Stomach smooth muscle (tissue), 2 donors: ENCODE measurements around the gene FAXC.

ENCODE experiments used
- H3K27ac ChIP-seq: one replicate; pipeline ENCODE4 v1.7.0; 2013; ENCODE audit warnings: mild to moderate bottlenecking, low read length, inconsistent platforms
- H3K27me3 ChIP-seq, 2 donors: one replicate each; pipeline ENCODE4 v1.7.0; 2013; ENCODE audit warnings: low read length in 2 of 2; ENCODE audit not compliant: insufficient read depth in 2 of 2, control insufficient read depth in 1 of 2
- H3K36me3 ChIP-seq, 2 donors: one replicate each; pipeline ENCODE4 v1.7.0; 2013; ENCODE audit warnings: low read length in 2 of 2; ENCODE audit not compliant: control insufficient read depth in 2 of 2, insufficient read depth in 2 of 2
- H3K4me1 ChIP-seq: one replicate; pipeline ENCODE4 v1.7.0; 2013; ENCODE audit warnings: low read length; ENCODE audit not compliant: control insufficient read depth, insufficient read depth
- H3K4me3 ChIP-seq, 2 donors: one replicate each; pipeline ENCODE4 v1.7.0; 2013; ENCODE audit warnings: low read length in 2 of 2
- H3K9ac ChIP-seq, 2 donors: one replicate each; pipeline ENCODE4 v1.7.0; 2013; ENCODE audit warnings: low read length in 2 of 2, mild to moderate bottlenecking in 1 of 2
- H3K9me3 ChIP-seq, 2 donors: one replicate each; pipeline ENCODE4 v1.7.0; 2013; ENCODE audit warnings: low read length in 2 of 2; ENCODE audit not compliant: control insufficient read depth in 2 of 2
- donor health status: healthy.
- donor health status: Pancreatic carcinoma.

The FAXC gene

GRCh38 chr6:99309557-99309956 lies 39.9 kb downstream of the FAXC start:
- H3K9me3 ChIP-seq = no peaks in the 10 kb centered on the region
- H3K4me1 ChIP-seq = no peaks in the 10 kb centered on the region
- no peak overlapping the region for H3K9ac ChIP-seq
- no peaks in the 10 kb centered on the region for H3K27me3 ChIP-seq
- H3K27ac ChIP-seq = no peak overlapping the region
- H3K4me3 ChIP-seq = no peak overlapping the region
- H3K36me3 ChIP-seq = peaks cover 12 to 14% of the 10 kb centered on the region in 2 donors

GRCh38 chr6:99308788-99309187 lies 40.7 kb downstream of the FAXC start:
- Histone ChIP-seq H3K27me3 (no peaks in the 10 kb centered on the region), H3K36me3 (peaks cover 12 to 14% of the 10 kb centered on the region in 2 donors), H3K27ac (no peak overlapping the region), H3K9ac (no peak overlapping the region), H3K4me3 (no peak overlapping the region), H3K4me1 (no peaks in the 10 kb centered on the region), H3K9me3 (no peaks in the 10 kb centered on the region)

DNA sequence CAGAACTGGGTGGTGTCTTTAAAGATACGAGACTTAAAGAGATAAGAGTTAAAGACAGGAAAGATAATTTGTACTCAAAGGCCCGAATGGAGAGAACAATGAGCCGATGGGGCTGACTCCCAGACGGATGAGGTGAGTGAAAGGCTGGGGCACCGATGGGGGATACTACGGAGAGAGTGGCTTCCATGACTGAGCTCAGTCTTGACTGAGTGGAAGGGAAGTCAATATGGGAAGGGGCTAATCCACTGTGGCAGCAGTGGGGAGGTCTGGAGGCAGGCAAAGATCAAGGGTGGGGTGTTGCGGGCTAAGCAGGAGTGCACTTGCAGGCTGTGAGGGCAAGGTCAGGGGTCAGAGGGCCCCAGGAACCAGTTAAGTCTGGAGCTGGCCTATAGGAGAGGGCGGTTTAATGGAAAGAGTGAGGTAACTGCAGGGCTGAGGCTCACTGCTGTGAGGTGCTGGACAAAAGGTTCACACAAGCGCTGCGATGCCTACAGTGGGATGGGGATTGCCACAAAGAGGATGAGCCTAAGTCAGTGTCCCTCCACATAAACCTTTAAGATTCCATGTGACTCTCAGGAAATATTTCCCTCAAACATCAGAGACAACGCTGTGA lies 42.1 kb downstream of the FAXC start:
- Histone ChIP-seq H3K27me3 (no peaks in the 10 kb centered on the region), H3K27ac (no peak overlapping the region), H3K9ac (no peak overlapping the region), H3K4me1 (no peaks in the 10 kb centered on the region), H3K4me3 (no peak overlapping the region), H3K36me3 (peaks cover 14 to 15% of the 10 kb centered on the region in 2 donors), H3K9me3 (no peaks in the 10 kb centered on the region)

- Histone ChIP-seq H3K27ac (no peak overlapping the region), H3K36me3 (peaks cover 10 to 12% of the 10 kb centered on the region in 2 donors), H3K9me3 (no peaks in the 10 kb centered on the region), H3K4me3 (no peak overlapping the region), H3K27me3 (no peaks in the 10 kb centered on the region), H3K9ac (no peak overlapping the region), H3K4me1 (peaks cover 2% of the 10 kb centered on the region)
Measured at GRCh38 chr6:99306341-99306740, 43.1 kb downstream of the FAXC start.

DNA sequence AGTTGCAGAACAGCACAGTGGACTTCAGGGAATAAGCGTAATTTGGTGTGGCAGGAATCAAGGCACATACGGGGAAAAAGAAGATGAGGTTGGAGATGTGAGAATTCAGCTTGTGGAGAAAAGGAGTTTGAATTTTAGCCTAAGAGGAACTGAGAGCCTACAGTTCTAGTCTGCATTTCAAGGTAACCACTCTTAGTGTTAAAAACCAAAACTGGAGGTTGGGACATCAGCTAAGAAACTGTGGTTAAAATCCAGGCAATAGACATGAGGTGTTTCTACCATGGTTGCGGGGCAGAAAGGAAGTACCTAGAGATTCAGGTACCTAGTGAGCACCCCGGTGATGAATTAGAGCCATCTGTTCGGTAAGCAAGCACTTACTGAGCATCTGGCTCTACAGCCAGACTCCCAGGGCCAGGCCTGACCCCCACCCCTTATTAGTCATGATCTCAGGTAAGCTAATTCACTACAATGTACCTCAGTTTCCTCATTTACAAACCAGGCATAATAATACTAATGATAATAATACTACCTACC lies 44.4 kb downstream of the FAXC start:
- Histone ChIP-seq H3K36me3 (peaks cover 10 to 12% of the 10 kb centered on the region in 2 donors), H3K4me3 (no peak overlapping the region), H3K9ac (no peak overlapping the region), H3K4me1 (peaks cover 2% of the 10 kb centered on the region), H3K27ac (no peak overlapping the region), H3K9me3 (no peaks in the 10 kb centered on the region), H3K27me3 (no peaks in the 10 kb centered on the region)

DNA sequence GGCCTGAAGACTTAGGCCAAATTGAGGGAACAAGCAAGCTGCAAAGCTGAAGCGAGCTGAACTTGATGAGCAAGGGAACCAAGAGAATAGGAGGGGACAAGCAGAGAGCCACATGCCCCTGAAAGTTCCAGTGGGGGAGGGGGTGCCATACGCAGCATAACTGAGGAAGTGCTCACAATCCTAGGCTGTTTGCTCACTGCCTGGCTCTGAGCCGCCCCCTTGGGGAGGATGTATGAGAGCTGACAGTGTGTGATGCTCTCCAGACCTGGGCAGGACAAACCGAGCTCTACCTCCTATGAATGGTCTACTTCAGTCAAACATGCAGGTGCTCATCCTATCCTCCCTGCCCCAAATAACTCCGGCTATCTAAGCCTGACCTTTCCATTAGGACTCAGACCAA lies 52.1 kb downstream of the FAXC start:
- no peak overlapping the region for H3K9ac ChIP-seq
- no peaks in the 10 kb centered on the region for H3K27me3 ChIP-seq
- peaks cover 2% of the 10 kb centered on the region for H3K4me1 ChIP-seq
- H3K36me3 ChIP-seq = peaks cover 0 to 8% of the 10 kb centered on the region in 2 donors
- H3K27ac ChIP-seq = no peak overlapping the region
- no peak overlapping the region for H3K4me3 ChIP-seq
- no peaks in the 10 kb centered on the region for H3K9me3 ChIP-seq

DNA sequence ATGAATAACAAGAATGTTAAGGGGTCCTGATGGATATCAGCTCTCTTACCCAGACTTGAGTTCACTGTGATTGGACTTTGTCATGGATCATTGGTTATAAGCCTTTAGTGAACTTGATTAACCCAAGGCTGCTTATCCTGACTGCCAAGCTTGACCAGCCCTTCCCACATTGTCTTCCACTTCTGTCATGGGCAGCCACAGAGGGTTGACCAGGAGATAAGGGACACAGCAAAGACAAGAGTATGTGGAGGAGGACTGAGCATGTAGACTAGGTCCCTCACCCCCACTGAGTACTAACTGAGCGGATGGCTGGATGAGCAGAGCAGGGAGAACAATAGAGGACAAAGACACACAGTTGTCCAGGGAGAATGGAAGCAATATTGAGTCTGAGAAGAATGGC lies 52.5 kb downstream of the FAXC start:
- H3K36me3 ChIP-seq = peaks cover 0 to 11% of the 10 kb centered on the region in 2 donors
- peaks cover 2% of the 10 kb centered on the region for H3K4me1 ChIP-seq
- no peaks in the 10 kb centered on the region for H3K9me3 ChIP-seq
- no peak overlapping the region for H3K4me3 ChIP-seq
- no peaks in the 10 kb centered on the region for H3K27me3 ChIP-seq
- no peak overlapping the region for H3K27ac ChIP-seq
- H3K9ac ChIP-seq = no peak overlapping the region

DNA sequence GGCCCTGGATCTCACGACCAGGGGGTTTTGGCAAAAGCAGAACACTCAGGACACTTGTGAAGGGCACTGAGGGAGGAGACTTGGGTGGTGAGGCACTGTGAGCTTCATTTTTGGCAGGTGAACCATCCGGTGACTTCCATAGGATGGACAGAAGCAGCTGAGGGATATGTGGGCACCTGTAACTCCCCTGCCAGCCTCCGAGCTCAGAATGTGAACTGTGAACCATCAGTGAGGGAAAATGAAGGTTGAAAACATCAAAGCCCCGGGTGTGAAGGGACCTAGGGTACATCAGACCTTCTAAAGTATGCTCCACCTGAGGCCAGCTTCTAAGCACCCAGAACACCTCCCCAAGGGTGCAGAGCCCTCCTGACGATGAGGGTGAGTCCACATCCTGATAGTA lies 53.2 kb downstream of the FAXC start:
- H3K9me3 ChIP-seq = no peaks in the 10 kb centered on the region
- H3K27me3 ChIP-seq = no peaks in the 10 kb centered on the region
- peaks cover 5 to 15% of the 10 kb centered on the region in 2 donors for H3K36me3 ChIP-seq
- no peaks in the 10 kb centered on the region for H3K4me1 ChIP-seq
- no peak overlapping the region for H3K4me3 ChIP-seq
- H3K9ac ChIP-seq = no peak overlapping the region
- H3K27ac ChIP-seq = no peak overlapping the region

GRCh38 chr6:99295276-99295675 lies 54.2 kb downstream of the FAXC start:
- no peak overlapping the region for H3K4me3 ChIP-seq
- no peaks in the 10 kb centered on the region for H3K27me3 ChIP-seq
- peaks cover 9 to 17% of the 10 kb centered on the region in 2 donors for H3K36me3 ChIP-seq
- H3K9ac ChIP-seq = no peak overlapping the region
- H3K4me1 ChIP-seq = no peaks in the 10 kb centered on the region
- H3K27ac ChIP-seq = no peak overlapping the region
- no peaks in the 10 kb centered on the region for H3K9me3 ChIP-seq

GRCh38 chr6:99294786-99295185 lies 54.7 kb downstream of the FAXC start:
- no peaks in the 10 kb centered on the region for H3K27me3 ChIP-seq
- H3K27ac ChIP-seq = no peak overlapping the region
- H3K4me1 ChIP-seq = no peaks in the 10 kb centered on the region
- H3K36me3 ChIP-seq = peaks cover 9 to 17% of the 10 kb centered on the region in 2 donors
- H3K9ac ChIP-seq = no peak overlapping the region
- no peaks in the 10 kb centered on the region for H3K9me3 ChIP-seq
- no peak overlapping the region for H3K4me3 ChIP-seq

GRCh38 chr6:99289701-99290100 lies 59.8 kb downstream of the FAXC start:
- Histone ChIP-seq H3K4me1 (peaks cover 4% of the 10 kb centered on the region), H3K4me3 (no peak overlapping the region)

More at GRCh38 chr6:99289701-99290100, 59.8 kb downstream of the FAXC start:
- no peaks in the 10 kb centered on the region for H3K27me3 ChIP-seq
- H3K9ac ChIP-seq = no peak overlapping the region
- no peak overlapping the region for H3K27ac ChIP-seq
- H3K36me3 ChIP-seq = peaks cover 13 to 17% of the 10 kb centered on the region in 2 donors
- H3K9me3 ChIP-seq = no peaks in the 10 kb centered on the region
